ENCODE data around the gene PPP1R13B.
"Not testable (repeated sequence)": the region's sequence is repeated elsewhere in the genome, so short reads cannot be mapped to it uniquely, and the experiment has no call there.

The PPP1R13B gene

GRCh38 chr14:103695296-103696069 is 151.9 kb downstream of the PPP1R13B start:
- no peak for DNase-seq

- DNase-seq, result no peak
These were observed 152.8 kb downstream of the PPP1R13B start for GRCh38 chr14:103694572-103695026.

GRCh38 chr14:103693515-103693914 is 153.9 kb downstream of the PPP1R13B start:
- no peak for DNase-seq

GRCh38 chr14:103692871-103693270 is 154.5 kb downstream of the PPP1R13B start:
- no peak for DNase-seq

- no peak for DNase-seq
These were observed 155.2 kb downstream of the PPP1R13B start for GRCh38 chr14:103692159-103692558.

- DNase-seq, result not testable (repeated sequence)
These were observed 155.7 kb downstream of the PPP1R13B start for GRCh38 chr14:103691655-103692054.

- no peak for DNase-seq
These were observed 157.0 kb downstream of the PPP1R13B start for GRCh38 chr14:103690332-103690731.

- DNase-seq, result no peak
These were observed 158.2 kb downstream of the PPP1R13B start for GRCh38 chr14:103688906-103689902.

GRCh38 chr14:103688441-103688840 is 158.9 kb downstream of the PPP1R13B start:
- no peak for DNase-seq

- no peak for DNase-seq
These were observed 159.7 kb downstream of the PPP1R13B start for GRCh38 chr14:103687712-103688111.

GRCh38 chr14:103686831-103687485 is 160.4 kb downstream of the PPP1R13B start:
- no peak for DNase-seq

GRCh38 chr14:103685276-103686211 is 161.8 kb downstream of the PPP1R13B start:
- no peak for DNase-seq

- DNase-seq, result no peak
These were observed 162.5 kb downstream of the PPP1R13B start for GRCh38 chr14:103684871-103685270.

GRCh38 chr14:103684471-103684870 is 162.9 kb downstream of the PPP1R13B start:
- no peak for DNase-seq

Data from stimulated activated CD4-positive, alpha-beta T cell treated with anti-CD3 and anti-CD28 coated beads, Interleukin-4, amount 100 ng/mL, for 24 hours (primary cell).